Jurkat, Clone E6-1 (cell line): Measurements from ENCODE around the gene LIFR. TPM values are rescaled to one million over a fixed set of nuclear protein-coding genes. Genes with fewer than 3 reads are reported as not detected.
"Not testable (repeated sequence)": the region's sequence is repeated elsewhere in the genome, so short reads cannot be mapped to it uniquely, and the experiment has no call there.

ENCODE experiments used
- DNase-seq: peaks from one replicate; pipeline ENCODE4 v3.0.0-alpha.2; 2011; ENCODE audit warnings: low read depth, low spot score
- H3K4me3 ChIP-seq: 2 replicates; pipeline ENCODE4 v1.5.1; 2011; ENCODE audit warnings: mild to moderate bottlenecking, low read length, control low read depth, moderate library complexity
- polyA plus RNA-seq: library from polyadenylated mRNA; unstranded; fragments of >200 nt; gene quantifications from one replicate; pipeline ENCODE4 v1.2.1, GENCODE V29; 2012; ENCODE audit warnings: missing spikeins; ENCODE audit not compliant: insufficient read length, insufficient read depth

Gene LIFR, protein sequence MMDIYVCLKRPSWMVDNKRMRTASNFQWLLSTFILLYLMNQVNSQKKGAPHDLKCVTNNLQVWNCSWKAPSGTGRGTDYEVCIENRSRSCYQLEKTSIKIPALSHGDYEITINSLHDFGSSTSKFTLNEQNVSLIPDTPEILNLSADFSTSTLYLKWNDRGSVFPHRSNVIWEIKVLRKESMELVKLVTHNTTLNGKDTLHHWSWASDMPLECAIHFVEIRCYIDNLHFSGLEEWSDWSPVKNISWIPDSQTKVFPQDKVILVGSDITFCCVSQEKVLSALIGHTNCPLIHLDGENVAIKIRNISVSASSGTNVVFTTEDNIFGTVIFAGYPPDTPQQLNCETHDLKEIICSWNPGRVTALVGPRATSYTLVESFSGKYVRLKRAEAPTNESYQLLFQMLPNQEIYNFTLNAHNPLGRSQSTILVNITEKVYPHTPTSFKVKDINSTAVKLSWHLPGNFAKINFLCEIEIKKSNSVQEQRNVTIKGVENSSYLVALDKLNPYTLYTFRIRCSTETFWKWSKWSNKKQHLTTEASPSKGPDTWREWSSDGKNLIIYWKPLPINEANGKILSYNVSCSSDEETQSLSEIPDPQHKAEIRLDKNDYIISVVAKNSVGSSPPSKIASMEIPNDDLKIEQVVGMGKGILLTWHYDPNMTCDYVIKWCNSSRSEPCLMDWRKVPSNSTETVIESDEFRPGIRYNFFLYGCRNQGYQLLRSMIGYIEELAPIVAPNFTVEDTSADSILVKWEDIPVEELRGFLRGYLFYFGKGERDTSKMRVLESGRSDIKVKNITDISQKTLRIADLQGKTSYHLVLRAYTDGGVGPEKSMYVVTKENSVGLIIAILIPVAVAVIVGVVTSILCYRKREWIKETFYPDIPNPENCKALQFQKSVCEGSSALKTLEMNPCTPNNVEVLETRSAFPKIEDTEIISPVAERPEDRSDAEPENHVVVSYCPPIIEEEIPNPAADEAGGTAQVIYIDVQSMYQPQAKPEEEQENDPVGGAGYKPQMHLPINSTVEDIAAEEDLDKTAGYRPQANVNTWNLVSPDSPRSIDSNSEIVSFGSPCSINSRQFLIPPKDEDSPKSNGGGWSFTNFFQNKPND
- 2.5 TPM for polyA plus RNA-seq

- peak; percentile 33 for DNase-seq
- H3K4me3 ChIP-seq = peak within 1 kb of the TSS; percentile 68
Measured at GRCh38 chr5:38556599-38557307, at the start of gene LIFR. TSS of gene LIFR (minus strand) at chr5:38556646. CDS start at chr5:38530647, 25,999 bp downstream.

- no peak overlapping the region for H3K4me3 ChIP-seq
- no peak for DNase-seq
Measured at GRCh38 chr5:38605610-38606009, 49.2 kb upstream of the LIFR start.

- H3K4me3 ChIP-seq = no peak overlapping the region
- no peak for DNase-seq
Measured at GRCh38 chr5:38603691-38604090, 47.2 kb upstream of the LIFR start.

DNA sequence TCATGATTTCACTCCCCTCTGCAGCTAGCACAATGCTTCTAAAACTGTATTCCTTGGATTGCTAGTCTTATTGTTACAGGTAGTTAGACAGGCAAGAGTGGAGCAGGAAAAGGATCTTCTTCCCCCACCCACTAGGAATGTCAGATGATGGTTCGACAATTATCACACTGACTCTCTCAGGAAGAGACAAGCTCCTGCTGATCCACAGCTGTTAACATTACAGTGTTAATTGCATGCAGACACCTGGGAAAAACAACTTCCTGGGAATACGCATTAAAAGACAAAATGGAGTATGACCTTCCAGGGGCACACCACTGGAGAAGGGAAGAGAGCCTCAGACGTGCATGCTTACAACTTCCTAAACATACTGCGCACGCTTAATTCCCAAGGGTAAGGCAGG lies 46.2 kb upstream of the LIFR start:
- no peak for DNase-seq
- H3K4me3 ChIP-seq = no peak overlapping the region

- no peak for DNase-seq
- H3K4me3 ChIP-seq = no peak overlapping the region
Measured at GRCh38 chr5:38601863-38602298, 45.4 kb upstream of the LIFR start.

- DNase-seq = no peak
- no peak overlapping the region for H3K4me3 ChIP-seq
Measured at GRCh38 chr5:38601133-38601862, 44.9 kb upstream of the LIFR start.

DNA sequence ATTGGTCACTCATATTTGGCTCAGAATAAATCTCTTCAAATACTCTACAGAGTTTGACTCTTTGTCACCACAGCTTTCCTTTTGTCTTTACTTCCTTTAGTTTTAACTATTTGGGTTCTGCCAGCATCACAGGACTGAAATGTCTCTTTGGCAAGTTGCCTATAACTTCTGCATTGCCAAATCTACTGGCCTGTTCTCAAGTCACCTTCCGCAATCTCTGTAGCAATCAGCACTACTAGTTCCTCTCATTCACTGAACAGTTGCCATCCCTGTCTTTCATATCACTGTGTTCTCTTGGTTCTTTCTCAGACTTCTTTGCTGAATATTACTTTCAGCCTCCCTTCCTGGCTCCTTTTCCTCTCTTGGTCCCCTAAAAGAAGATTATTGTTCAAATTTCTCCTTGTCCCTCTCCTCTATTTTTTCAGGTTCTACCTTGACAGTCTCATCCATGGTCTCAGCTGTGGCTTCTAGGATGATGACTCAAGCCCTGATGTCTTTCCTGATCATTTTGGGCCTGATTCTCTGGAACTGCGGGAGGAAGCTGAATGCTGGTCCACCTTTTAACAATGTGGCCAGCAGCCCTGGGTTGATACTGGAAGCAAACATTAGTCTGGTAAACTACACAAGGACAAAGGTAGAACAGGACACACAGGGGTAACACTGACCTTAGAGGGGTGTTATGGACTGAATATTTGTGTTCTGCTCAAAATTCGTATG lies 44.0 kb upstream of the LIFR start:
- no peak for DNase-seq
- H3K4me3 ChIP-seq = no peak overlapping the region

GRCh38 chr5:38599751-38600150 lies 43.3 kb upstream of the LIFR start:
- not testable (repeated sequence) for H3K4me3 ChIP-seq, DNase-seq

DNA sequence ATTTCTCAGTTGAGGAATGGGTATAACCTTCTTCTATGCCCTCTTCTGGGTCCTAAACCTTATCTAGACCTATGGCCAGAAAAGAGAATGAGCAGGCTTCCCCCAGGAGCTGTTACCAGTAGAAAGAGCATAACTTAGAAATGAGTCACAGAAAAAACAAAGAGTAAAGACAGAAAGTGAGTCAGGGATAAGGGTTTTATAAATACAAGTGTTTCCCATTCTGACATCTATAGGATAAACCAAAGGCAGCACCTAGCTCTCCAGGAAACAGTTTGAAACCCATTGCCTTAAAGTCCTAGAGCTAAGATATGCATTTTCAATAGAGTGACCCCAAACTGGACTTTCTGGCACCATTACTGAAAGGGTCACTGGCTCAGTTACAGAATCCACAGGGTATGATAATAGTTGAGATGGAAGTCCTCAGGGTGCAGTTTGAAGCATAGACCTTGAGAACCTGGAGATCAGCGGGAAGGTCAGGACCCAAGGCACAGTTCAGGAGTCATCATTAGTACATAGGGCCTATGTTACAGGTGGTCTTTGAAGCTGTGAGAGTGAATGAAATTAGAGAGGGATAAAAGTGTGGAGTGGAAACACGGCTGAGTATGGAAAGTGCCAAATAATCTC lies 42.7 kb upstream of the LIFR start:
- DNase-seq = no peak
- no peak overlapping the region for H3K4me3 ChIP-seq

- no peak for DNase-seq
- no peak overlapping the region for H3K4me3 ChIP-seq
Measured at GRCh38 chr5:38598296-38598993, 42.0 kb upstream of the LIFR start.

DNA sequence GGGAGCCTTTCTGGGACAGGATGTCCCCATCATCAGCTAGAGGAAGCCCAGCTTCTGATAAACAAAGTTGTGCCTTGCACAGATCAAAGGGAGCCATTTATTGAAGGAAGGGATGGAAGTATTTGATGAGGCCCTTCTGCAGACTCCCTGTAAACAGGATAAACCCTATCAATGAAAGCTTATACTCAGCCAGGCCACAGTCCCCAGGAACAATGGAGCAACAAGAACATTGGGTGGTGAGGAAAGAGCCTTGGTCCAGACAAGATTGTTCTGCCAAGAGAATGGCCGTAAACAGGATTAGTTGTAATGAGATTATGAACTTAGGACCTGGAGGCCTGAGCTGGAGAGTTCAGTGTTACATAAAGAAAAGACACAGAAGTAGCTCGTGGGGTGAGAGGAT lies 40.5 kb upstream of the LIFR start:
- DNase-seq = no peak
- no peak overlapping the region for H3K4me3 ChIP-seq

DNA sequence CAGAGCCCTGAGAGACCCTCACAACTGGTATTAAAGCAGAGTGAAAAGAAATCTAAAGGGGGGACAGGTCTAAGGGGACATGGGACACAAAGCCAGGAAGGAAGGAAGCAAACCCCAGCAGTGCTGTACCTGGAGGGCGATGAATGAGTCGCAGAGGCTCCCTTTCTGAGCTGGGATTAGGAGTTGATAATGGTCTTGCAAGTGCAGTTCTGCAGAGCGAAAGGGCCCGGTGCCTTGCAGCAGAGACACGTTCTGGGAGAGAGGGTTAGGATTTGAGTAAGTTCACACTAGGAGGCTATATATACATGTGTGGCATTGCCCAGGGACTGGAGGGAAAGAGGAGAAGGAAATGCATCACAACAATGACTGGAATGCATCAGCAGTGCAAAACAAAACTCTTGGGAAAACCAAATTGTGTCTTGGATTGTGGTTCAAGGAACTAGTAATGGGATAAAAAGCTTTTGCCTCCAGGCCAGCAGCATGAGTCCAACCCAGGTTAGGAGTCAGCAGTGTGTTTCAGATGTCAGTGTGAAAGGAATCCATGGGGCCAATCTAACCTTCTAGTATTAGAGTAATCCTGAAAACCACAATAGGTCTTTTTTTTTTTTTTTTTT lies 38.8 kb upstream of the LIFR start:
- DNase-seq = no peak
- H3K4me3 ChIP-seq = no peak overlapping the region

DNA sequence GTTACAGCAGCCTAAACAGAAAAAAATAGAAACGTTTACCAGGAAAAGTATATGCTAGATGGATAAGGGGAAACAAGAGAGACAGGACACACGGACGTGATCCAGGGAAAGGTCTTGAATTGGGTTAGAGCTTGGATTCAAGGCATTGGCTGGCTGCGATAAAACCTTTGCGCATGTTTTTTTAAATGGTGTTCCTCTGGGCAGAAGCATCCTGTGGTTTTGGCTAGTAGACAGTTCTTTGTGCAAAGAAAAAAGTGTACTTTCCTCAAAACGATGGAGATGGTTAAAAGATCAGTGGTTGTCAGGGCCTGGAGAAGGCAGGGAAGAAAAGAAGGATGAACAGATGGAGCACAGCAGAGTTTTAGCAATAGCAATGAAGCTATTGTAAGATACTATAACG lies 37.5 kb upstream of the LIFR start:
- no peak overlapping the region for H3K4me3 ChIP-seq
- no peak for DNase-seq

GRCh38 chr5:38591523-38591849 lies 35.0 kb upstream of the LIFR start:
- DNase-seq = no peak

DNA sequence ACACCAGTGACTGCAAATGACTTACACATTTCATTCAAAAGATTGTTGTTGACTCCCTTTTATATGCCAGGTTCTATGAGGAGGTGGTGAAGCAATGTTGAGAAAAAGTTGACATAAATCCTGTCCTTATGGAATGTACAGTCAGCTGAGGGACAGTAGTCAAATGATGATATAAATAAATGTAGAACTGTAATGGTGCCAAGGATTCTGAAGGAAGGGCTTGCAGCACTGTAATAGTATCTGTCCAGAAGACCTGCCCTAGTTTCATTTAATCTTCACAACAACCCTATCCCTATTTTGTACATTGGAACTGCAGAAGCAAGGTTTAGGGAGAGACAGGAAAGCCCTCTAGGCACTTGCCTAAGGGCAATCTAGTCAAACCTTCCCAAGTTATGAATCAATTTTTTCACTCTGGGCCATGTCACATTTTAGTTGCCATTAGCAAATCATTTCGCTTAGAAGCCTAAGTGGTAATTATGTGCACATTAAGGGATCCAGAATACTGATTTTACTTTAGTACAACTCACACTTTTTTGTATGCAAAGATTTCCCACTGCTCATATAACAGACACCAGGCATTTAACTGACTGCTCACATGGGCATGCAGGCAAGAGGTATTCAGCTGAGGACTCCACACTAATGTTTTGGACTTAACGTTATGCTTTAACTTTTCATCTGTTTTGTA lies 34.5 kb upstream of the LIFR start:
- DNase-seq = no peak
- H3K4me3 ChIP-seq = no peak overlapping the region

More at GRCh38 chr5:38591523-38591849, 35.0 kb upstream of the LIFR start:
- no peak overlapping the region for H3K4me3 ChIP-seq

DNA sequence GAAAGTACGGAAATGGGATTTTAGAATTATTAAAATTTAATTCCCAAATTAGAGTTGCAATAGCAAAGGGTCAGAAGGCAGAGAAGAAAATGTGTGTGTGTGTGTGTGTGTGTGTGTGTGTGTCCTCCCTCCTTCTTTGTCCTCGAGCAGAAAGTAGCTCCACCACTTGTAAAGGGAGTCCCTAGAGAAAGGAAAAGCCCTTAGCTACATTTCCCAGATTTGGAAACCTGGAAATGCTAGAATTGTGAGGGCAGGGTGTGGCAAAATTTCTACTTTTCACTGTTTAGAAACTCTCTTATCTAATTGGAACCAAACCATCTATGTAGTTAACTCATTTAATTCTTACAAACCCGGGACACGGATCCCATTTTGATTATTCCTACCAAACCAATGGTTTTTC lies 33.2 kb upstream of the LIFR start:
- no peak for DNase-seq
- H3K4me3 ChIP-seq = no peak overlapping the region
